ENCODE measurements around the gene ABCG5.

DNA sequence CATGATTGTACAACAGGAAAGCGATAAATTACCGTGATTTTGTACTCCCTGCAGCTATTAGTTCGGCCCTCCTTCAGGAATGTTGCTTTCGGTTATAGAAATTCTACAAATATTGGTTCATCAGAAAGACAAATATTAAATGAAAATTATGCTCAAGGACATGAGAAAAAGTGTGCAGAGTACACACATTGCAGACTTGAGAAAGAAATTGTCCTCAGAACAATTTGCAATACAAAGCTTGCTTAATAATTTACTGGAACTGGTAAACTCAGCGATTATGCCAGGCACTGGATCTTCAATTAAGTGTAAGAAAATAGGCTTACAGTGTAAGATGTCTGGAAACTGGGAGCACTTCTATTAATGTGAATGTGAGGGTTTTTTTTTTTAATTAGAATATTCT lies 46.0 kb upstream of the ABCG5 start:
- TF ChIP-seq CTCF (IDR thresholded peaks at IDR 0.05) (no peak), POLR2A (IDR thresholded peaks at IDR 0.05) (no peak)

Data from upper lobe of left lung (tissue), 4 donors.